Vagina (tissue), 2 donors: Measurements from ENCODE around the gene CMTM4. TPM values are rescaled to one million over a fixed set of nuclear protein-coding genes. Genes with fewer than 3 reads are reported as not detected.

Source experiments
- DNase-seq, 2 donors: peaks; one replicate each; pipeline ENCODE4 v3.0.0-alpha.2; 2017; ENCODE audit errors: extremely low spot score in 2 of 2
- H3K27ac ChIP-seq: fragments of 200-600 bp; sonication (generic); one replicate; pipeline ENCODE4 v1.5.1; 2019
- H3K27me3 ChIP-seq: fragments of 200-600 bp; sonication (generic); one replicate; pipeline ENCODE4 v1.5.1; 2019
- H3K36me3 ChIP-seq, 2 donors: fragments of 200-600 bp; sonication (generic); one replicate each; pipeline ENCODE4 v1.5.1; 2017 to 2019
- H3K4me1 ChIP-seq: fragments of 200-600 bp; sonication (generic); one replicate; pipeline ENCODE4 v1.5.1; 2019
- H3K4me3 ChIP-seq, 2 donors: fragments of 200-600 bp; sonication (generic); 1 replicate in 1 of 2; 2 replicates in 1 of 2; pipeline ENCODE4 v1.5.1; 2016 to 2019
- H3K9me3 ChIP-seq: fragments of 200-600 bp; sonication (generic); one replicate; pipeline ENCODE4 v1.5.1; 2019
- CTCF ChIP-seq, 3 experiments: fragments of 450-650 bp in 2 of 3; fragments of 200-600 bp in 1 of 3; sonication (generic) in 1 of 3; IDR thresholded peaks; one replicate each; pipeline ENCODE4 v1.5.1; 2017 to 2019; ENCODE audit warnings: antibody characterized with exemption in 3 of 3, mild to moderate bottlenecking in 2 of 3, moderate library complexity in 2 of 3
- POLR2A ChIP-seq, 2 donors: fragments of 450-650 bp; IDR thresholded peaks; one replicate each; pipeline ENCODE4 v1.6.1; 2017; ENCODE audit warnings: antibody characterized with exemption in 2 of 2, mild to moderate bottlenecking in 2 of 2, moderate library complexity in 2 of 2
- POLR2AphosphoS5 ChIP-seq, 2 donors: sonication (generic); formaldehyde crosslinking; IDR thresholded peaks; one replicate each; pipeline ENCODE4 v1.9.0; 2017; ENCODE audit warnings: antibody characterized with exemption in 2 of 2, mild to moderate bottlenecking in 2 of 2, low read depth in 1 of 2; ENCODE audit not compliant: insufficient read depth in 1 of 2
- intact Hi-C: fragments of 100-400 bp; cut with DNase I; formaldehyde crosslinking; loops from one replicate; pipeline ENCODE4 v1.15.1; 2023
- total RNA-seq: library from RNA; depleted of rRNA; stranded (reverse); fragments of >200 nt; gene quantifications from one replicate; pipeline ENCODE4 v1.2.3, GENCODE V29; 2016

Gene CMTM4
- total RNA-seq, 1 donor from 2014 or later: 15.7 TPM

- H3K9me3 ChIP-seq: no peaks in the 10 kb centered on the region
- no peak overlapping the region for H3K4me3 ChIP-seq
- intact Hi-C loops: loop anchor here (10.0 kb wide), 1 partner anchor 255 kb away; no protein-coding TSS in a partner anchor
- DNase-seq: no peak
- H3K27me3 ChIP-seq: no peaks in the 10 kb centered on the region
- TF ChIP-seq POLR2A (IDR thresholded peaks at IDR 0.05) (no peak), POLR2AphosphoS5 (IDR thresholded peaks at IDR 0.05; ENCODE audit: insufficient read depth in 1 of 2, low read depth in 1 of 2) (no peak), CTCF (IDR thresholded peaks at IDR 0.05) (no peak)
- peaks cover 34% of the 10 kb centered on the region for H3K4me1 ChIP-seq
- peaks cover 0 to 45% of the 10 kb centered on the region in 2 donors for H3K36me3 ChIP-seq
- H3K27ac ChIP-seq: no peak overlapping the region
Observed at GRCh38 chr16:66610111-66610820, 86.3 kb downstream of the CMTM4 start.

- H3K27me3 ChIP-seq: no peaks in the 10 kb centered on the region
- H3K27ac ChIP-seq: no peak overlapping the region
- no peak overlapping the region for H3K4me3 ChIP-seq
- TF ChIP-seq POLR2A (IDR thresholded peaks at IDR 0.05) (no peak), CTCF (IDR thresholded peaks at IDR 0.05) (no peak), POLR2AphosphoS5 (IDR thresholded peaks at IDR 0.05; ENCODE audit: insufficient read depth in 1 of 2, low read depth in 1 of 2) (no peak)
- intact Hi-C loops: loop anchor here (10.0 kb wide), 2 partner anchors 84 to 124 kb away; no protein-coding TSS in a partner anchor
- peaks cover 39% of the 10 kb centered on the region for H3K4me1 ChIP-seq
- no peak for DNase-seq
- peaks cover 0 to 45% of the 10 kb centered on the region in 2 donors for H3K36me3 ChIP-seq
- H3K9me3 ChIP-seq: no peaks in the 10 kb centered on the region
Observed at GRCh38 chr16:66609139-66609510, 87.4 kb downstream of the CMTM4 start.

- no peak for DNase-seq
- H3K4me1 ChIP-seq: peaks cover 46% of the 10 kb centered on the region
- H3K27ac ChIP-seq: peak overlapping the region; percentile 27
- H3K4me3 ChIP-seq: no peak overlapping the region
- H3K27me3 ChIP-seq: no peaks in the 10 kb centered on the region
- TF ChIP-seq POLR2AphosphoS5 (IDR thresholded peaks at IDR 0.05; ENCODE audit: insufficient read depth in 1 of 2, low read depth in 1 of 2) (peak; percentile 29 to 54), POLR2A (IDR thresholded peaks at IDR 0.05) (no peak), CTCF (IDR thresholded peaks at IDR 0.05) (peak; percentile 69 to 88 (median 82))
- H3K36me3 ChIP-seq: peaks cover 0 to 40% of the 10 kb centered on the region in 2 donors
- H3K9me3 ChIP-seq: no peaks in the 10 kb centered on the region
- intact Hi-C loops: loop anchor here (10.0 kb wide), 2 partner anchors 84 to 124 kb away; no protein-coding TSS in a partner anchor
Observed at GRCh38 chr16:66608241-66609138, 88.1 kb downstream of the CMTM4 start.

GRCh38 chr16:66605979-66606751 is 90.4 kb downstream of the CMTM4 start:
- H3K4me1 ChIP-seq: peaks cover 49% of the 10 kb centered on the region
- no peak for DNase-seq
- intact Hi-C loops: loop anchor here (10.0 kb wide), 2 partner anchors 81 to 121 kb away; no protein-coding TSS in a partner anchor
- H3K27ac ChIP-seq: peak overlapping the region; percentile 95
- peaks cover 0 to 20% of the 10 kb centered on the region in 2 donors for H3K36me3 ChIP-seq
- no peaks in the 10 kb centered on the region for H3K27me3 ChIP-seq
- H3K4me3 ChIP-seq: peak overlapping the region; percentile 83 to 94
- no peaks in the 10 kb centered on the region for H3K9me3 ChIP-seq
- no peak for TF ChIP-seq CTCF (IDR thresholded peaks at IDR 0.05)
- TF ChIP-seq POLR2A (IDR thresholded peaks at IDR 0.05): no peak
- TF ChIP-seq POLR2AphosphoS5 (IDR thresholded peaks at IDR 0.05; ENCODE audit: insufficient read depth in 1 of 2, low read depth in 1 of 2): no peak
